Gastroesophageal sphincter (tissue), 4 donors: ENCODE measurements around the gene INPP5D. TPM values are rescaled to one million over a fixed set of nuclear protein-coding genes. Genes with fewer than 3 reads are reported as not detected.

Experiments
- ATAC-seq: fragments of 150-250 bp; one replicate; pipeline ENCODE4 v1.9.1; 2016; ENCODE audit warnings: mild to moderate bottlenecking, moderate library complexity
- H3K27ac ChIP-seq, 4 donors: fragments of 200-600 bp; sonication (generic) in 3 of 4; 1 replicate in 3 of 4; 2 replicates in 1 of 4; pipeline ENCODE4 v1.5.1; 2016 to 2019
- H3K27me3 ChIP-seq: fragments of 200-600 bp; sonication (generic); one replicate; pipeline ENCODE4 v1.5.1; 2019
- H3K36me3 ChIP-seq, 2 donors: fragments of 200-600 bp; sonication (generic); one replicate each; pipeline ENCODE4 v1.5.1; 2019; ENCODE audit warnings: control low read depth in 1 of 2
- H3K4me1 ChIP-seq, 3 donors: fragments of 200-600 bp; sonication (generic); 1 replicate in 2 of 3; 2 replicates in 1 of 3; pipeline ENCODE4 v1.5.1; 2016 to 2019; ENCODE audit warnings: control low read depth in 2 of 3
- H3K4me3 ChIP-seq, 2 donors: fragments of 200-600 bp; sonication (generic); one replicate each; pipeline ENCODE4 v1.5.1; 2019; ENCODE audit warnings: mild to moderate bottlenecking in 1 of 2, moderate library complexity in 1 of 2
- H3K9me3 ChIP-seq, 3 donors: fragments of 200-600 bp; sonication (generic); one replicate each; pipeline ENCODE4 v1.5.1; 2017 to 2019; ENCODE audit warnings: control low read depth in 2 of 3
- EP300 ChIP-seq: sonication (generic); formaldehyde crosslinking; IDR thresholded peaks from one replicate; pipeline ENCODE4 v1.6.1; 2017; ENCODE audit warnings: antibody characterized with exemption, mild to moderate bottlenecking
- POLR2A ChIP-seq, 2 donors: fragments of 450-650 bp; IDR thresholded peaks; one replicate each; pipeline ENCODE4 v1.6.1; 2017; ENCODE audit warnings: antibody characterized with exemption in 2 of 2, mild to moderate bottlenecking in 2 of 2, moderate library complexity in 1 of 2
- POLR2AphosphoS5 ChIP-seq: sonication (generic); formaldehyde crosslinking; IDR thresholded peaks from one replicate; pipeline ENCODE4 v1.6.1; 2017; ENCODE audit warnings: antibody characterized with exemption
- WGBS, 2 donors: methylation state at CpG; one replicate each; pipeline ENCODE4 v1.1.5; 2018; ENCODE audit warnings: low coverage in 1 of 2; 5-methylcytosine and 5-hydroxymethylcytosine counted together
- total RNA-seq, 4 donors: library from RNA; depleted of rRNA; stranded (reverse); fragments of >200 nt; gene quantifications; one replicate each; pipeline ENCODE4 v1.1.0, GENCODE V29; 2016
- TF ChIP-seq, protein P1 (sequence below), 4 experiments: fragments of 200-600 bp in 2 of 4; fragments of 450-650 bp in 2 of 4; sonication (generic) in 1 of 4; IDR thresholded peaks; one replicate each; pipeline ENCODE4 v1.5.1; 2017 to 2019; ENCODE audit warnings: antibody characterized with exemption in 4 of 4, mild to moderate bottlenecking in 2 of 4, moderate library complexity in 2 of 4

Gene INPP5D
- total RNA-seq, 4 donors from 2014 or later: 6.5 to 12.4 (median 9.3) TPM

DNA sequence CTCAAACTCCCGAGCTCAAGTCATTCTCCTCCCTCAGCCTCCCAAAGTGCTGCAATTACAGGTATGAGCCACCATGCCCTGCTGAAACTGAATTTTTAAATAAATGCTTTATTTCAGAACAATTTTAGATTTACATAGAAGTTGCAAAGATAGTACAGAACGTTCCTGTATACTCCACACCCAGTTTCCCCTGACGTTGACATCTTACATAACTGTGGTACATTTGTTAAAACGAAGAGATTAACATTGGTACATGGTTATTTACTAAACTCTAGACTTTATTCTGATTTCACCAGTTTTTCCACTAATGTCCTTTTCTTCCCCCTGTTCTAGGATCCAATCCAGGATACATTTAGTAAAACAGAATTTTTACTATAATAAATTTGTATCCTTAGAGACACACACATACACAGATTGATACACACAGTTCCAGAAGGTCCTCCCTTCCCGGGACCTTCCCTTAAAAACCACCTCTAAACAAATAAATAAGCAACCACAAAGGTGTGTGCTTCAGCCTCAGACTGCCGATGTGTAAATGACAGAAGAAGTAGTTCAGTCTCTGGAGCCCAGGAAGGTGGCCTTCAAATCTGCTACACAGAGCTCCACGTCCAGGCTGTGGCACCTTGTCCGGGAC, 20.8 kb upstream of the INPP5D start:
- WGBS, 2 donors: 63% methylated on average over 4 to 6 of the region's 8 CpGs
- no peaks in the 10 kb centered on the region for H3K9me3 ChIP-seq
- H3K27me3 ChIP-seq: peaks cover 18% of the 10 kb centered on the region
- no peak overlapping the region for H3K4me3 ChIP-seq
- TF ChIP-seq, protein P1, sequence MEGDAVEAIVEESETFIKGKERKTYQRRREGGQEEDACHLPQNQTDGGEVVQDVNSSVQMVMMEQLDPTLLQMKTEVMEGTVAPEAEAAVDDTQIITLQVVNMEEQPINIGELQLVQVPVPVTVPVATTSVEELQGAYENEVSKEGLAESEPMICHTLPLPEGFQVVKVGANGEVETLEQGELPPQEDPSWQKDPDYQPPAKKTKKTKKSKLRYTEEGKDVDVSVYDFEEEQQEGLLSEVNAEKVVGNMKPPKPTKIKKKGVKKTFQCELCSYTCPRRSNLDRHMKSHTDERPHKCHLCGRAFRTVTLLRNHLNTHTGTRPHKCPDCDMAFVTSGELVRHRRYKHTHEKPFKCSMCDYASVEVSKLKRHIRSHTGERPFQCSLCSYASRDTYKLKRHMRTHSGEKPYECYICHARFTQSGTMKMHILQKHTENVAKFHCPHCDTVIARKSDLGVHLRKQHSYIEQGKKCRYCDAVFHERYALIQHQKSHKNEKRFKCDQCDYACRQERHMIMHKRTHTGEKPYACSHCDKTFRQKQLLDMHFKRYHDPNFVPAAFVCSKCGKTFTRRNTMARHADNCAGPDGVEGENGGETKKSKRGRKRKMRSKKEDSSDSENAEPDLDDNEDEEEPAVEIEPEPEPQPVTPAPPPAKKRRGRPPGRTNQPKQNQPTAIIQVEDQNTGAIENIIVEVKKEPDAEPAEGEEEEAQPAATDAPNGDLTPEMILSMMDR (IDR thresholded peaks at IDR 0.05): no peak
- TF ChIP-seq POLR2A (IDR thresholded peaks at IDR 0.05) (no peak), EP300 (no peak), POLR2AphosphoS5 (no peak)
- H3K27ac ChIP-seq: no peak overlapping the region
- ATAC-seq: no peak
- no peaks in the 10 kb centered on the region for H3K36me3 ChIP-seq
- no peaks in the 10 kb centered on the region for H3K4me1 ChIP-seq

DNA sequence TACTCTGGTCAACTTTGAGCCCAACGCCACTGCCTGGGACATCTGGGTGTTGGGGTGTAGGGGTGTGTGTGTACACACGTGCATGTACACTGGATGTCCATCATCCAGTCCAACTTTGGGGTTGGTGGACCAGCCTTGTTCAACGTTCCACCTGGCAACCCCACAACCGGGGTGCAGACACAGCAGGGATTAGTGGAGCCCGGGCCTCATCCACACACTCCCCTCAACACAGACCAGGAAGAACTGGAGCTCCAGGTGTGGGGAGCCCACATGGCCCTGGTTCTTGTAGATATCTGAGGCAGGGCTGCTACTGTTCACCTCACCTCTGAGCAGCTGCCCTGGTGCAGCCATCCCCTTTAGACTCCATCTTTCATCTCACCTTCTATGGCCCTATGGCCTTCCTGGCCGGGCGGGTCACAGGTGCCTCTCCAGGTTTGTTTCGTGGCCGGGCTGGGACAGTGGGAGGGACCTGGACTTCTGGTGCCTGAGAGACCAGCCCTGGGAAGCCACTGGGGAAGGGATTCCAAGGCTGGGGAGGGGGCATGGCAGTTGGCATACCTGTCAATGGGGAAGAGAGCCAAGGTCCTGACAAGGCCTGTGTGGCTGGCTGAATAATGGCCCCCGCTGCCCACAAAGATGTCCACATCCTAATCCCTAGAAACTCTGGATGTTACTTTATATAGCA, 20.2 kb upstream of the INPP5D start:
- Histone ChIP-seq H3K4me3 (no peak overlapping the region), H3K36me3 (no peaks in the 10 kb centered on the region), H3K27ac (no peak overlapping the region), H3K4me1 (no peaks in the 10 kb centered on the region), H3K9me3 (no peaks in the 10 kb centered on the region), H3K27me3 (peaks cover 18% of the 10 kb centered on the region)
- 96 to 100% methylated on average over 1 to 4 of the region's 10 CpGs for WGBS, 2 donors
- TF ChIP-seq EP300 (no peak), POLR2A (IDR thresholded peaks at IDR 0.05) (no peak), POLR2AphosphoS5 (no peak)
- TF ChIP-seq, protein P1 (IDR thresholded peaks at IDR 0.05): no peak
- no peak for ATAC-seq

DNA sequence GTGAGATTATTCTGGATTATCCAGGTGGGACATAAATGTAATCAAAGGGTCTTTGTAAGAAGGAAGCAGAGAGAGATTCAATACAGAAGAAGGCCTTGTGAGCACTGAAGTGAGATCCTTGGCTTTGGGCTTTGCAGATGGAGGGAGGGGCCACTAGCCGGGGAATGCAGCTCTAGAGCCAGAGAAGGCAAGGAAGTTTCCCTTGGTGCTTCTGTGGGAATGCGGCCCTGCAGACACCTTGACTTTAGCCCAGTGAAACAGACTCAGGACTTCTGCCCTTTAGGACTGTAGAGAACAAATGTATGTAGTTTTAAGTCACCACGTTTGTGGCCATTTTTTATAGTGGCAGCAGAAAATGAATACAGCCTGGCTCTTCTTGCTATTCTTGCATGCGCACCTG, 19.6 kb upstream of the INPP5D start:
- Histone ChIP-seq H3K27ac (no peak overlapping the region), H3K4me1 (no peaks in the 10 kb centered on the region), H3K4me3 (no peak overlapping the region), H3K36me3 (no peaks in the 10 kb centered on the region), H3K9me3 (no peaks in the 10 kb centered on the region), H3K27me3 (peaks cover 18% of the 10 kb centered on the region)
- no peak for TF ChIP-seq EP300
- no peak for TF ChIP-seq POLR2A (IDR thresholded peaks at IDR 0.05)
- TF ChIP-seq POLR2AphosphoS5: no peak
- TF ChIP-seq, protein P1 (IDR thresholded peaks at IDR 0.05): no peak
- 81 to 94% methylated on average over 3 of the region's 4 CpGs for WGBS, 2 donors
- no peak for ATAC-seq

DNA sequence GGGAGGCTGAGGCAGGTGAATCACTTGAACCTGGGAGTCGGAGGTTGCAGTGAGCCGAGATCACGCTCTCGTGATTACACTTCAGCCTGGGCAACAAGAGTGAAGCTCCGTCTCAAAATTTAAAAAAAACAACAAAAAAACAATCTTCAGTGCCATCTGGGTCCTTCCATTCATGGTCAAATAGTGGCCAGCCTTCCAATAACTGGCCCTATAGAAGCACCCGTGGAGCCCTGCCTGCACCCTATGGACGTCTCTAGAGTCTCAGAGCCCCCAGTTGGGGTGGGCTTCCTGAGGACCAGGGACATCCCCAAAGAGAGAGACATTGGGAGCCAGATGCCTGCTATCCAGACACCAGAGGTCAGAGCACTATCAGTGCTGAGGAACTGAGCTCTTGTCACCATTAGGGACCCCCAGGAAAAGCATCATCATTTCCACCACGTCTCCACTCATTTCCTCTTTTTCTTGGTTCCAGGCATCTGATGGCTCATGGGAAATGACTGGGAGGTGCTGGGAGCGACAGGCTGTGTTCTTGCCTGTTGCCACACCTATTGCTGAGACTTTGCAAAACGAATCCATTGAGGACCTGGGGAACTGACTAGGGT, 18.3 kb upstream of the INPP5D start:
- no peak for TF ChIP-seq EP300
- TF ChIP-seq, protein P1 (IDR thresholded peaks at IDR 0.05): no peak
- no peak for TF ChIP-seq POLR2A (IDR thresholded peaks at IDR 0.05)
- TF ChIP-seq POLR2AphosphoS5: no peak
- Histone ChIP-seq H3K4me3 (no peak overlapping the region), H3K4me1 (no peaks in the 10 kb centered on the region), H3K27me3 (peaks cover 23% of the 10 kb centered on the region), H3K36me3 (no peaks in the 10 kb centered on the region), H3K27ac (no peak overlapping the region), H3K9me3 (no peaks in the 10 kb centered on the region)
- 78% methylated on average over 8 of the region's 10 CpGs; no CpG with 5 or more reads in 1 of the 2 donors for WGBS, 2 donors
- no peak for ATAC-seq

DNA sequence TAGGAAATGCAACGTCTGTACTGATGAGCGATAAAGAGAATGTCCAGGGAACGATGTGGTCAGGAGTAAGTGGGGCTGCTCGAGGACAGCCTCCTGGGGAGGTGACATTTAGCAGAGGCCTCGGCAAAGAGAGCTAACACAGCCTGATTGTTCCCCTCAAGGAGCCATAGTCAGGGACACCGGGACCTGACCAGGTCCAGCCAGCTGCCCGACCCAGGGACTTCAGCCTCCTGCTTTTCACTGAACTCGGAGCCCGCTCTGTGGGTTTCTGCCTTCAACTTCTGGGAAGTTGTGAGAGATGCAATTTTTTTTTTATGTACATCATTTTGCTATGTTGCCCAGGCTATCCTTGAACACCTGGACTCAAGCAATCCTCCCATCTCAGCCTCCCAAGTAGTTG, 17.6 kb upstream of the INPP5D start:
- Histone ChIP-seq H3K27me3 (peaks cover 28% of the 10 kb centered on the region), H3K9me3 (no peaks in the 10 kb centered on the region), H3K4me3 (no peak overlapping the region), H3K27ac (no peak overlapping the region), H3K4me1 (no peaks in the 10 kb centered on the region), H3K36me3 (no peaks in the 10 kb centered on the region)
- 84 to 91% methylated on average over 8 to 9 of the region's 9 CpGs for WGBS, 2 donors
- ATAC-seq: no peak
- TF ChIP-seq POLR2A (IDR thresholded peaks at IDR 0.05): no peak
- no peak for TF ChIP-seq POLR2AphosphoS5
- TF ChIP-seq, protein P1 (IDR thresholded peaks at IDR 0.05): no peak
- TF ChIP-seq EP300: no peak
